T-helper 2 cell (primary cell): ENCODE data around the gene S100A14.
A peak's percentile ranks its signal among the peaks of the same experiment; 100 is the strongest.

Experiments used
- DNase-seq, 5 experiments: peaks; one replicate each; pipeline versions ENCODE4 v3.0.0 to v3.0.0-alpha.2; 2012 to 2022

The S100A14 gene

DNA sequence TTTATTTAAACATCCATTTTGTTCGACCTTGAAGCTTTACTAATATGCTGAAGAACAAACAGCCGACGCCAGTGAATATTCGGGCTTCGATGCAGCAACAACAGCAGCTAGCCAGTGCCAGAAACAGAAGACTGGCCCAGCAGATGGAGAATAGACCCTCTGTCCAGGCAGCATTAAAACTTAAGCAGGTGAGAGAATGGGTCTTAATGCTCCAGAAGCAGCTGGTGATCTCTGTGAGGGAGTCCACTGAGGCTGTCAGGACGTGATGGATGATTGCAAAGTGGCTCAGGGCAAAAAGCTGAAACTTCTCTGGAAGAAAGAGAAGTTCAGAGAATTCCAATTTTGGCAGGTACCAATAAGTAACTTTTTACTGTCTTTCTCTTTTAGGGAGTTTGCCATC, 22.1 kb upstream of the S100A14 start:
- no peak for DNase-seq

DNA sequence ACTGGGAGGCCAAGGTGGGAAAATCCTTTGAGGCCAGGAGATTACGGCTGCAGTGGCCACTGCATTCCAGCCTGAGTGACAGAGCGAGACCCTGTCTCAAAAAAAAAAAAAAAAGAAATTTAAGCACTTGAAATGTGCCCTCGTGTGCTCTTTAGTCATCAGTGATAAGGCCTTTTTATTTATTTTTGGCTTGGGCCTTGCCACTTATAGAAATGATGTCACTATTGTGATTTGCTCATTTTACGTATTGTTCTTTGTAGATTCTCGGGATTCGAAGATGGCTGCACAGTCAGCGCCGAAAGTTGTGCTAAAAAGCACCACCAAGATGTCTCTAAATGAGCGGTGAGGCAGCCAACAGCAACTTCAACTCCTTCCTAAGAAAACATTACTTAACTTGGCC, 20.2 kb upstream of the S100A14 start:
- no peak for DNase-seq

DNA sequence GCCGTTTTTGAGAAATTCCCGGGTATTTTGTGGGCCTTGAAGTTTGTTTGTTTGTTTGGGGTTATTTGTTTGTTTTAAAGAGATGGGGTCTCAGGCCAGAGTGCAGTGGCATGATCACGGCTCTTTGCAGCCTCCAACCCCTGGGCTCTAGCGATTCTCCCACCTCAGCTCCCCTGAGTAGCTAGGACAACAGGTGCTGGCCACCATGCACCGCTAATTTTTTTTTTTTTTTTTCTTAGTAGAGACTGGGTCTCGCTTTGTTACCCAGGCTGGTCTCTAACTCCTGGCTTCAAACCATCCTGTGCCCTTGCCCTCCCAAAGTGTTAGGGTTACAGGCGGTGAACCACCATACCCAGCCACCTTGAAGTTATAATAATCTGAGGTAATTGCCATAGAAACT, 19.7 kb upstream of the S100A14 start:
- no peak for DNase-seq

DNA sequence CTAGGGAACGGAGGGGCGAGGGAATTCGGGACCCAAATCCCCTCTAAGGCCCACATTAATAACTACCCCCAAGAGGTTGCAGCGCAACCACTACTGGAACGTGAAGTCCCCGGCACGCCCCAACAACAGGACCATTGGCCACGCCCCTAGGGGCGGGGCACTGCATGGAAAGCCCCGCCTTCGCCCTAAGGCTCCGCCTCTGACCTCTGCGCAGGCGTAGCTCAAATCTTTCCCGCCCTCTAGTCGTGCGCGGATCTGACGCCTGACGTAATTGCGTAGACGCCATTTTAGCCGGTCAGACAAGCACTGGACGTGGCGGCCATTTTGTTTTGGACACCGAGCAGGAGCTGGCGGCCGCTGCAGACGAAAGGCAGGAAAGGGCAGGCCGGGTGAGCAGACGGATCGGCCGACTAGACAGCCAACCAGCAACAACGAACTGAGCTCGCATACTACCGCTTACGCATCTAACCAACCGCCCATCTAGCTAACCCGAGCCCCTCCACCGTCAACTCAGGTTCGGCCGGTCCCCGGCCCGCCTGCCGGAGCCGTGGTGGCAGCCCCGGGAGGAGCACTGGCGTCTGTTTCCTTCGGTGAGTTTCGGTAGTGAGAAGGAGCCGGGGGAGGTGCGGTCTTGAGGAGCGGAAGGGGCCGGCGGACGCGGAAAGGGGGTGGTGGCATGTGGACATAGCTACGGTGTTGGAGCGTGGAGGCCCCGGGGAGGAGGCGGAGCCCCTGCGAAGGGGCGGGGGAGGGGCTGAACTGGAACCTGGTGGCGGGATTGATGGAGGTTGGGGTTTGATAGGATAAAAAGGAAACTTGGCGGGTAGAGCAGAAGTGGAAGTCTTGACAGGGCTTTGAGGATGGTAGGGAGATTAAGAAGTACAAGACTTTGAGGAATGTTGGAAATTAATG, 17.9 kb upstream of the S100A14 start, which contains the start of gene CHTOP:
Gene CHTOP, plus strand, starts transcription at position 313 of the 912 bp plus-strand sequence. CDS start 2,523 bp downstream, outside the sequence.
- DNase-seq, result peak; percentile 86 to 97 (median 93)

DNA sequence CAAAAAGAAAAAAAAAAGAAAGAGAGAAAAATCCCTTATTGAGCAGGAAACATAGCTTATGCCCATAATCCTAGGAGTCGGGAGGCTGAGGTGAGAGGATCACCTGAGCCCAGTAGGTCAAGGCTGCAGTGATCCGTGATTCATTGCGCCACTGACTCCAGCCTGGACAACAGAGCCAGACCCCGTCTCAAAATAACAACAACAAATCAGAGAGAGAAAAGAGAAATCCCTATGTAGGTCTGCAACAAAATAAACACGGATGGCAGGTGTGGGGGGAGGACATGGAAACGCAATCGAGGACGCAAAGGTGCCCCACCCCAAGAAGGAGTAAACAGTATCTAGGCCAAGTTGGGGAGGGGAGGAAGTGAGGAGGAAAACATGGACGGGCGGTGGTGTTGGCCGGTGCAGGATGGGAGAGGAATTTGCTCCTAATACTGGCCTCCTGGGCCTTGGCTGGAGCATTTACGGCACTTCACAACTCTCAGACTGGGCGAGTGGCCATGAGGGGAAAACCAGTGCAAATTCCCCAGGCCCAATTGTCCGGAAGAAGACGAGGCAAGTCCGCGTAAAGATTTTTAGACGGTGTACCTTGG, 17.1 kb upstream of the S100A14 start:
- DNase-seq, result no peak

DNA sequence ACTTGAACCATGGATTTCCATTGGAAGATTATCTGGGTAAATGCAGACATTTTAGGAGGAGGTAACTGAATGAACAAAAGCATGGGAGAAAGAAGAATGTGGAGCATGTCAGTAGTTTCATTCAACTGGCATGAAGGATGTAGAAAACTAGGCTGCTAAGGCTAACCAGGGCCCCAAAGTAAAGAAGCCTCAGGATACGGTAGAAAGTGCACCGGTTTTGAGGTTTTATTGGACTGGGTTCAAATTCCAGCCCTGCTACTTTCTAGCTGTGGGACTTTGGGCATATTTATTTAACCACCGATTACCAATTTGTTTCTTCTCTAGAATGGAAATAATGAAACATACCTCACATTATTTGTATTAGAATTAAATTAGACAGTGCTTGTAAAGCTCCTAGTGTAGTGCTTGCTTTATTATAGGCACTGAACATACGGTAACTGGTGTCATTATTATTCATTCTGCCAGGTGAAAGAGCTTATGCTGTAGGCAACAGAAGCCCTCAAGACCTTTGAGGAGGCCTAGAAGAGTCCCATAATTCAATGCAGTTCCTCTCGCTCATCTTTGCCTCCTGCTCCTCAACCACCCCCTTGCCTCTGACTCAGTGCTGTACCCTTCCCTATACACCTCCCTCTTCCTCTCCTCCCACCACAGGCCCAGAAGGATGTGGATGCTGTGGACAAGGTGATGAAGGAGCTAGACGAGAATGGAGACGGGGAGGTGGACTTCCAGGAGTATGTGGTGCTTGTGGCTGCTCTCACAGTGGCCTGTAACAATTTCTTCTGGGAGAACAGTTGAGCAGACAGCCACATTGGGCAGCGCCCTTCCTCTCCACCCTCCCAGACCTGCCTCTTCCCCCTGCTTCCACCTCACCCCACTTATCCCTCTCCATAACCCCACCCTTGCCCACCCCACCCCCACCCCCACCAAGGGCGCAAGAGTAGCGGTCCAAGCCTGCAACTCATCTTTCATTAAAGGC, 15.2 kb upstream of the S100A14 start:
- DNase-seq, result no peak

DNA sequence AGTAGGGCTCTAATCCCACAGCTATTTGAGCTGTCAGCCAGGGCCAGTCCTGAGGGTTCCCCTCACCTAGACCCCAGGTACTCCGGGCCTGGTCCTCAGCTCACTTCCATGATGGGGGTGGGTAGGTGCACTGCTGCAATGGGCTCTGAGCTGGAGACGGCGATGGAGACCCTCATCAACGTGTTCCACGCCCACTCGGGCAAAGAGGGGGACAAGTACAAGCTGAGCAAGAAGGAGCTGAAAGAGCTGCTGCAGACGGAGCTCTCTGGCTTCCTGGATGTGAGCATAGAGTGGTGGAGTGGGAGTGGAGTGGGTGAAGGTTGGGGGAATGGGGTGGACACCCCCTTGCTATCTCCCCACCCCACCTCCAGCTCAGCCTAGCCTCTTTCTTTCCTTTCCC, 14.3 kb upstream of the S100A14 start:
- DNase-seq, result no peak

DNA sequence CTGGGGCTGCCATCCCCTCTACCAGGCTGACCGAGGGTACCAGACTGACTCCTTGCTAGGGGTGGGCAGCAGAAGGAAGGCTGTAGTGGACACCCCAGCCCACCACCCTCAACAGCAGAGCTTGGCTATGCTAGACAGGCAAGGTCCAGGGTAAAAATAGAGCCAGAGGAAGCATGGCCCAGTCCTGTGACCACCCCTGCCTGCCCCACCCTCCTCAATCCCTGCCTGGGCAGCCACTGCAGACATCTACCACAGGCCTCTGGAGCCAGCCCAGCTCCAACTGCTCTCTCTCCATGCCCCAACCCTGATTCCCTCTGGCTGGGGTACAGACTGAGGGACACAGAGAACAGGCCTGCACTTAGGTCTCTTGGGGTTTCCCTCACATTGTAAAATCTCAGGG, 13.8 kb upstream of the S100A14 start:
- no peak for DNase-seq

DNA sequence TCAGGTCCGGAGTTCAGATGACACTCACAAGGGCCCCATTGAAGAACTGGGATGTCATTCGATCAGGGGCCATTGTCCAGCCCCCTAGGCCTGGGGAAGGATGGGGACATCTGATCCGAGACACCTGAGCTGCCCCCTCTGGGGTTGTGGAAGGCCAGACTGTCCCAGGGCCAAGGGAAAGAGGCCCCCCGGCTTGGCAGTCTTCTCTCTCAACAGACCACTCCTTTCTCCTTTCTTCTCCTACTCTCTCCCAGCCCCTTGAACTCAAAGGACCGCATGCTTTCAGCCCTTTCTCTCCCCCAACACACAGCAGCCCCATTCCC, 13.2 kb upstream of the S100A14 start:
- DNase-seq, result no peak

DNA sequence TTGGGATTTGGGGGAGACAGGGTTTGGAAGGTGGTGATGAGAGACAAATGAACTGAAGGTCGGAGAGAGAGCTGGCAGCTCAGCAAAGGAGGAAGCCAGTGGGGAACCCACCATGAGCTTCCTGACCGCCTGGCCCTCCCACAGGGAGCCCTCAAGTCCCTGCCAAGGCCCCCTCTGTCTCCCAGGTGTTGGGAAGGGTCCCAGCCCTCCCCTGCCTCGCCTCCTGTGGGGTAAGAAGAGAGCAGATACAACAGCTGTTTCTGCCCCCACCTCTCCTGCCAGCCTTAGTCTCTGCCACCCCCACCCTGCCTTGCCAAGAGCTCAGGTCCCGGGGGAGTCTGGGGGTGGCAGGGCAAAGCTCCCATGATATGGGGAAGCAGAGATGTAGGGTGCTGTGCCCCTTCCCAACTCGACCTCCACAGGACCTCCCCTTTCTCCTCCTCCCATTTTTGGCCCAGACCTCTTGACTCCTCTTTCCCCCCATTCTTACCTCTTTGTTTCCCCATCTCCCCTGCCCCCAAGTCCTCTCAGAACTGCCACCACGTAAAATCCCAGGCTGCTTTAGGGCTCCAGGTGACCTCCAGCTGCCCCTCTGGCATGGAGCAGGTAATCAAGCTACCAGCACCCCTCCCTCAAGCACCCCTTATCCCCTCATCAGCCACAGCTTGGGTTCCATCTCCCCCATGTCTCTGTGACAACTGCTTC, 12.7 kb upstream of the S100A14 start:
- no peak for DNase-seq

DNA sequence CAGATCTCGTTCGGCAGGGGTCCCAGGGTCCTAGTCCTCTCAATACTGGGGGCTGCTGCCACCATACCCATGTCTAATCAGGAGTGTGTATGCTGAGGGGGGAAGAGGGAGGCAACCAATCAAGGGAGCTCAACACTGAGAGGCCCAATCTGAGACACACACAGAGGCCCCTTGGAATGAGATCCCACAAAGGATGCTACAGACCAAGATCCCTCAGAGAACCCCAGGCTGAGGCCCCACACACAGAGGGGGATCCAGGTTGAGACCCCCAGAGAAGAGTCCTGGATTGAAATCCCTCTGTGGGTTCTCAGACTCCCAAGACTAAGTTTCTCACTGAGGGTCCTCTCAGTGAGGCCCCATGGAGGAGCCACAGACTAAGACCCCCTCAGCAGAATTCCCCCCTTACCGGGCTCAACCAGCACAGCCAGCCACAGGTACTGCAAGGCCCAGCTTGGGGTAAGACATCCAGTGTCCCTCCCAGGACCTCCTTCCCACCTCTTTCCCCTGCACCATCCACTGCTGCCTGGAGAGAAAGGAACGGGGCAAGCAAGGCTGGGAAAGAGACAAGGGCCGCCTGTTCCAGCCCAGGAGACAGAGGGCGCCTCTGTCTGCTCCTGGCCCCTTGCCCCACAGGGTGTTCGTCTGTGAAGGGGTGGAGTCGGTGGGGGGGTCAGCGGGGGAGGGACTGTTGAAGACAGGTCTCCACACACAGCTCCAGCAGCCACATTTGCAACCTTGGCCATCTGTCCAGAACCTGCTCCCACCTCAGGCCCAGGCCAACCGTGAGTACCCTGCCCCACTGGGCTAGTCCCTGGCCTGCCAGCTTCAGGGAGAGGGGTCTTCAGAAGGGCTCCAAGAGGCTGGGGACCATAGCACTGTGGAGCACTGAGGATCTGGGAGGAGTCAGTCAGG, 11.8 kb upstream of the S100A14 start, which contains the start of gene S100A1:
Gene S100A1, plus strand, starts transcription at position 720 of the 912 bp plus-strand sequence. CDS start 2,088 bp downstream, outside the sequence.
- DNase-seq, result no peak

DNA sequence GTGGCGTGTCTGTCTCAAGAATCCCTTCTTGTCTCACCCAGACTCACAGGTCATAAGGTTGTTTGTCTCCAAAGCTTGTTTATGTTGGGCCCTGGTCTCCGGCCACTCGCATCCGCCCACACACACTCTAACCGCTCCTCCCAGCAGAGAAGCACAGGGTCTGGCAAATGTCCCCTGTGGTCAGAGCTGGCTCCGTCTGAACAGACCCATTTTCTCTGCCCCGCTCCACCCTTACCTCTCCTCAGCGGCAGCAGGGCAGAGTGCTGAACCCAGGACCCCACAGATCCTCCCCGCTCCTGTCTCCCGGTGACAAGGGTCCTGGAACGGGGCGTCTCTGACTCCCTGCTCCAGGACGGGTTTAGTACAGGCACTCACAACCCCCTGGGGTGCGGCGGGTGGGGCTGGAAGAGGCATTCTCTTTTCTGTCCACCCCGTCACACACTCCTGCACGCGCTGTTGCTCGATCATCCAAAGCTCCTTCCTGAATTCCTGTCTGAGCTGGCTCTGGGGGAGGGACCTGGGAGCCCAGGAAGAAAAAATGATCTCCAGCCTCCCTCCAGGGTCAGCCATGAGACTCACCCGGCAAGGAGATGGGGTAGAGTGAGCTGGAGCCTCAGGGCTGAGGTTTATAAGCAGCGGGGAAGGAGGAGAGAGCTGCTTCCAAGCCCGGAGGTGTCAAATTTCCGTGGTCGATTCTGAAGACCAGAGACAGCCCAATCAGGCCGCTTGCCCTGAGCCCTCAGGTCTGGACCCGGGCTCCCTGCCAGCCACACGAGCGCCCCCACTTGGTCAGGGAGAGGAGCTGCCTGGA, 11.0 kb upstream of the S100A14 start, which contains the start of gene S100A13:
Gene S100A13, minus strand, starts transcription at position 602 of the 811 bp plus-strand sequence. CDS start 1,033 bp downstream, outside the sequence.
- DNase-seq, result peak in 1 of 5 experiments; percentile 26

DNA sequence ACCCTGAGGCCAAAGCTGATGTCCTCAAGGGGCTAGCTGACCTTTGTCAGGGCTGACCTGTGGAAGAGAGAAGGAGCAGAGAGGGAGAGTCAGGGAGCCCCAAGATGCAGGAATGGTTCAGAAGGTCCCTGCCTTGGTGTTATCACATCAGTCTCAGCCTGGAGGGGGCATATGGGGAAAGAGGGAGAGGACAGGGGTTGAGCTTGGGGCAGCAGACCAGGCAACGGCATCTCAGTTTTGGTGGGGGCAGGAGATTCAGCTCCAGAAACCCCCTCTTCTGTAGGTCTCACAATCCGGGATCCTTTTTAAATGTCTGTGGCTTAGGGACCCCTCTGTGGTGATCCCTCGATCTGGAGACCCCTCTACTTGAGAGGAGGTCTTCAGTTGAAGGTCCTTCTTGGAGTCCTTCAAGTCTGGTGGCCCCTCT, 10.4 kb upstream of the S100A14 start:
- DNase-seq, result no peak

DNA sequence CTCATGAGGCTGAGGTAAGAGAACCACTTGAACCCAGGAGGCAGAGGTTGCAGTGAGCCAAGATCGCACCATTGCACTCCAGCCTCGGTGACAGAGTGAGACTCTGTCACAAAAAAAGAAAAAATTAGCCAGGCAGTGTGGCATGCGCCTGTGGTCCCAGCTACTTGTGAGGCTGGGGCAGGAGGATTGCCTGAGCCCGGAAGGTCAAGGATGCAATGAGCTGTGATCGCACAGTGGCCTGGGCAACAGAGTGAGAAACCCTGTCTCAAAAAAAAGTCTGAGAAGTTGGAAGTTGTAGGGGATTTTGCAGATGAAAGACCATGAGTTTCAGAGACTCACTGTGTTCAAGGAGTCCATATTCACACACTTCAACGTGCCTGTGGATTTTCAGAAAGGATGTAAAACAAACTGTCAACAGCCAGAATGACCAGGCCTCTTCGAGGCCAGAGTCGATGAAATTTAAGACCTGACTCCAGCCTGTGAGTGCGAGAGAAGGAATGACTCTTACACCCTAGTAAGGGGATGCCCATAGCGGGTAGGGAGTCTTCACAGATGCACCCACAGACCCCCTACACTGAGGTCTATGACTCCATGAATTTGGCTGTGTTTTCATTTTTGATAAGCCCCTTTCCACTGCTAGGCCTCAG, 9.0 kb upstream of the S100A14 start:
- DNase-seq, result no peak

DNA sequence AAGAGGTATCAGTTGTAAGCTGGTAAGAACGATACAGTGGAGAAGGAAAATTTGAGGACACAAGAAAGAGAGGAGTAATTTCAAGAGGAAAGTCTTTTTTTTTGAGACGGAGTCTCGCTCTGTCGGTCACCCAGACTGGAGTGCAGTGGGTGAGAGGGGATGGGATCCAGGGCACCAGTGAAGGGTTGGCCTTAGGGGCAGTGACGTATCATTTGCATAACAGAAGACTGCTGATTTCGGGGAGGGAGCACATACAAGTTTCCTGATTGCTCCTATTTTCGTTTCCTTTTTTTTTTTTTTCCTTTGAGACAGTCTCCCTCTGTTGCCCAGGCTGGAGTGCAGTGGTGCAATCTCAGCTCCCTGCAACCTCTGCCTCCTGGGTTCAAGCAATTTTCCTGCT, 7.0 kb upstream of the S100A14 start:
- no peak for DNase-seq

DNA sequence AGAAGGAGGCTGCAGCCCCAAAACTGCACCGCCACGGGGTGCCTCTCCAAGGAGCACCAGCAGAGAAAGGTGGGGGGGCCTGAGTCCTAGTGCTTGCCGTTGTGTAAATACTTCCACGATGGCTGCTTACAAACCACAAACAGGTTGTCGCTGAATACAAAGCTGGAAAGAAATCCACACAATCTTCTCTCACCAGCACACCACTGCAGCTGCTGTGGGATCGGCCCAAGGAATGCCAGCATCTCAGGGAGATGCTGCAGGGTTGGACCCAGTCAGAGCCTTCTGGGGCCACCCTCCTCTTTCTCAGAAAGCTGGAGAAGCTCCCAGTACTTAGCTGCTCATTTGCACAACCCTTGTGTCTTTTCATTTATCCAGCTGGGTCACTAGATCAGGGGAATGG, 3.0 kb upstream of the S100A14 start:
- no peak for DNase-seq

DNA sequence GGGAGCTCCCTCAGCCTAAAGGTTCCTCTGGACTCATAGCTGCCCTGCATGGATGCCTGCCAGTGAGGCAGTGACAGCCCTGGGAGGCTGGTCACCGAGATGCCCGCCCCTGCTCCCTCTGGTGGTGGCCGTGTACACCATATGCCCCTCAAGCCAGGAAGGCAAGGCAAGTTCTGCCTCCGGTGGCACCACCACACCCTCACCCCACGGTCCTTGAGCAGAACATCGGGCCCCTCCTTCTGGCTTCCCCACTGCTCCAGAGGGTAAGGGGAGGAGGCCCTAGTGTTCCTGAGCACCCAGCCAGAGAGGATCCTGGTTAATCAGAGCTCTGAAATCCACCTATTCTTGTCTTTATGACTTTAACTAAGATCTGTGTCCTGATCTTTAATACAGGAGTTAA, 1.5 kb upstream of the S100A14 start:
- peak in 3 of 5 experiments; percentile 34 to 69 (median 47) for DNase-seq

DNA sequence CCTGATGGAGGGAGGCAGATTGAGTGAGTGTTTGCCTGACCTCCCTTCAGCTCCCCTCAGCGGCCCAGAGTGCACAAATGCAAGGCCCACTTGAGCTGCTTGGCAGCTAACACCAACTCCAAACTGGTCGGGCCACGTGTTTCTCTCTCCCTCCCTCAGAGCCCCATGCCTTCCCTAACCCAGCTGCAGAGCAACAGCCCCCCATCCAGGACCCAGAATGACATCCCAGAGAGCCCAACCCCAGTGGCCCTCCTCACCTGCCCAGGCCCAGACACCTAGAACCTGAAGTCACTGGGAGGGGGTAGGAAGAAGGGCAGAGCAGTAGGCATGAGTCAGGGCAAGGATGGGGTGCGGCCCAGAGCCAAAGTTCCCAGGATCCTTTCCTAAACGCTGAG, 789 bp upstream of the S100A14 start:
- DNase-seq, result no peak

DNA sequence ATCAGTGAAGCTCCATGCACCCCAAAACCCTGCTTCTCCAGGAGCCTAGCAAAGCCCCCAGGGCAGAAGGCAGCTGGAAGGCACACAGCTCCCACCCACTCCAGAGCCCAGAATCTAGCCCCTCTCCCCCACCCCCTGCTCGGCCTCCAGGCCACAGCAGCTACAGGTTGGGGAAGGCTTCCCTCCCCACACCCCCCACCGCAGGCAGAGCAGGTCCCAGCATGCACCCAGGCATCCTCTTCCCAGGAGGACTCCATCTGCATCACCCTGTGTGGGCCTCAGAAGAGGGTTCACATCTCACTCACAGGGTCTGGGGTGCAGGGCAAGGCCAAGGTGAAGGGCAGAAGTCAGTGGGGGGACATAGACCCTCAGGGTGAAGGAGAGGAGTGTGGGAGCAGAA, 719 bp downstream of the S100A14 start:
- no peak for DNase-seq

DNA sequence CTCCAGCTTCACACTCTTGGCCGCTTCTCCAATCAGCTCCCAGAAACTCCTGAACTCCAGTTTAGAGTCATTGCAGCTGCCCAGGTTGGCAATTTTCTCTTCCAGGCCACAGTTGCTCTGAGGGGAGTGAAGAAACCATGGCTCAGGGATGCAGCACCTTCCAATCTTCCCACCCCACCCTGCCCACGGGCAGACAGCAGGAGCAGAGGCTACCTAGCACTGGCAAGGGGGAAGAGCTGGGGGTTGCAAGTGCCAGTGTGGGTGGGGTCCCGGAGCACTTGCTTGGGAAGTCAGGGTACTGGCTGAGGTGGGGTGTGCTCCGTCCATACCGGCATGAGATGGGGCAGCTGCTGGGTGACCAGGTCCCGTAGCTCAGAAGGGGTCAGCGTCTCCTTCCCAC, 1.2 kb downstream of the S100A14 start:
- DNase-seq, result no peak
